Activated CD4-positive, alpha-beta memory T cell treated with anti-CD3 and anti-CD28 coated beads, Interleukin-2, amount 10 ng/mL, durations not matched to agents 7 days and 5 days (primary cell): ENCODE measurements around the gene UXS1. TPM values are rescaled to one million over a fixed set of nuclear protein-coding genes. Genes with fewer than 3 reads are reported as not detected.
A peak's percentile ranks its signal among the peaks of the same experiment; 100 is the strongest.

Experiments used
- CTCF ChIA-PET: fragments of 350-600 bp; sonication (Branson Sonifier 250); formaldehyde crosslinking; loops from one replicate; lab custom pipeline; 2021; ENCODE audit warnings: antibody characterized with exemption, inconsistent platforms; lab: Charles Lee
- POLR2A ChIA-PET: fragments of 350-600 bp; sonication (Branson Sonifier 250); formaldehyde crosslinking; loops from one replicate; lab custom pipeline; 2021; ENCODE audit warnings: antibody characterized with exemption; lab: Charles Lee
- DNase-seq: peaks from one replicate; pipeline ENCODE4 v3.0.0-alpha.2; 2020
- H3K27ac Mint-ChIP-seq: one replicate; pipeline ENCODE4 v1.8.0; 2021; ENCODE audit warnings: mild to moderate bottlenecking, mixed read lengths
- H3K27me3 Mint-ChIP-seq: one replicate; pipeline ENCODE4 v1.8.0; 2021; ENCODE audit warnings: mixed read lengths
- H3K36me3 Mint-ChIP-seq: one replicate; pipeline ENCODE4 v1.8.0; 2021; ENCODE audit warnings: low read depth, mixed read lengths
- H3K4me1 Mint-ChIP-seq: one replicate; pipeline ENCODE4 v1.8.0; 2021; ENCODE audit warnings: mixed read lengths
- H3K4me3 Mint-ChIP-seq: one replicate; pipeline ENCODE4 v1.8.0; 2021; ENCODE audit warnings: mild to moderate bottlenecking, mixed read lengths
- H3K9me3 Mint-ChIP-seq: one replicate; pipeline ENCODE4 v1.8.0; 2021; ENCODE audit warnings: mixed read lengths
- total RNA-seq, 2 experiments: library from RNA; stranded (reverse); gene quantifications; one replicate each; pipeline ENCODE4 v1.2.3, GENCODE V29; 2021

UXS1 gene
- total RNA-seq, 2 experiments from 2014 or later = 74.4 to 74.6 TPM

GRCh38 chr2:106168657-106169056 lies 25.4 kb downstream of the UXS1 start:
- no peak overlapping the region for H3K27ac Mint-ChIP-seq
- no peak overlapping the region for H3K4me3 Mint-ChIP-seq
- POLR2A ChIA-PET = interaction anchor here (0.6 to 2.6 kb wide), 2 partner anchors 21 to 25 kb away, joined by 3 to 8 read pairs; partner anchors contain the start of gene UXS1
- H3K4me1 Mint-ChIP-seq = peaks cover 32% of the 10 kb centered on the region
- CTCF ChIA-PET = no interaction called here
- no peak for DNase-seq
- peaks cover 13% of the 10 kb centered on the region for H3K36me3 Mint-ChIP-seq
- no peaks in the 10 kb centered on the region for H3K9me3 Mint-ChIP-seq
- no peaks in the 10 kb centered on the region for H3K27me3 Mint-ChIP-seq

- Mint-ChIP-seq H3K27me3 (no peaks in the 10 kb centered on the region), H3K4me1 (peaks cover 36% of the 10 kb centered on the region), H3K27ac (no peak overlapping the region), H3K36me3 (peaks cover 24% of the 10 kb centered on the region), H3K9me3 (no peaks in the 10 kb centered on the region), H3K4me3 (no peak overlapping the region)
- CTCF ChIA-PET = interaction anchor here (0.7 to 2.7 kb wide), 3 partner anchors 26 to 648 kb away, joined by 3 to 7 read pairs (median 6); no protein-coding TSS in a partner anchor
- POLR2A ChIA-PET = interaction anchor here (1.3 to 2.7 kb wide), 2 partner anchors 22 to 26 kb away, joined by 3 to 9 read pairs; no protein-coding TSS in a partner anchor
- no peak for DNase-seq
Measured at GRCh38 chr2:106167067-106167466, 27.0 kb downstream of the UXS1 start.

- H3K4me1 Mint-ChIP-seq = peaks cover 49% of the 10 kb centered on the region
- H3K36me3 Mint-ChIP-seq = peaks cover 29% of the 10 kb centered on the region
- ChIA-PET CTCF (interaction anchor here (1.3 to 2.7 kb wide), 4 partner anchors 11 to 61 kb away, joined by 3 to 7 read pairs (median 5); no protein-coding TSS in a partner anchor), POLR2A (interaction anchor here (1.1 to 2.7 kb wide), 3 partner anchors 11 to 28 kb away, joined by 3 to 9 read pairs (median 5); no protein-coding TSS in a partner anchor)
- no peaks in the 10 kb centered on the region for H3K27me3 Mint-ChIP-seq
- H3K4me3 Mint-ChIP-seq = no peak overlapping the region
- DNase-seq = no peak
- no peaks in the 10 kb centered on the region for H3K9me3 Mint-ChIP-seq
- no peak overlapping the region for H3K27ac Mint-ChIP-seq
Measured at GRCh38 chr2:106165561-106165960, 28.5 kb downstream of the UXS1 start.

- POLR2A ChIA-PET = interaction anchor here (1.3 to 2.7 kb wide), 3 partner anchors 26 to 28 kb away, joined by 3 to 9 read pairs (median 4); no protein-coding TSS in a partner anchor
- Mint-ChIP-seq H3K4me1 (peaks cover 51% of the 10 kb centered on the region), H3K27ac (no peak overlapping the region), H3K27me3 (no peaks in the 10 kb centered on the region), H3K9me3 (no peaks in the 10 kb centered on the region), H3K36me3 (peaks cover 34% of the 10 kb centered on the region), H3K4me3 (no peak overlapping the region)
- DNase-seq = no peak
- CTCF ChIA-PET = interaction anchor here (1.3 to 2.7 kb wide), 2 partner anchors 12 to 28 kb away, joined by 3 to 7 read pairs; no protein-coding TSS in a partner anchor
Measured at GRCh38 chr2:106165029-106165428, 29.1 kb downstream of the UXS1 start.

GRCh38 chr2:106163948-106164545 lies 30.1 kb downstream of the UXS1 start:
- ChIA-PET POLR2A (interaction anchor here (1.3 to 1.7 kb wide), 2 partner anchors 25 to 29 kb away, joined by 3 to 4 read pairs; no protein-coding TSS in a partner anchor), CTCF (no interaction called here)
- Mint-ChIP-seq H3K27ac (peak overlapping the region; percentile 36), H3K36me3 (peaks cover 43% of the 10 kb centered on the region), H3K4me3 (no peak overlapping the region), H3K4me1 (peaks cover 54% of the 10 kb centered on the region), H3K9me3 (no peaks in the 10 kb centered on the region), H3K27me3 (no peaks in the 10 kb centered on the region)
- no peak for DNase-seq

GRCh38 chr2:106161938-106162820 lies 31.9 kb downstream of the UXS1 start:
- H3K27me3 Mint-ChIP-seq = no peaks in the 10 kb centered on the region
- H3K4me1 Mint-ChIP-seq = peaks cover 67% of the 10 kb centered on the region
- peaks cover 61% of the 10 kb centered on the region for H3K36me3 Mint-ChIP-seq
- no peaks in the 10 kb centered on the region for H3K9me3 Mint-ChIP-seq
- no peak for DNase-seq
- ChIA-PET POLR2A (interaction anchor here (3.7 to 9.2 kb wide), 4 partner anchors 12 to 32 kb away, joined by 17 to 190 read pairs (median 115); partner anchors contain the start of gene UXS1), CTCF (interaction anchor here (5.8 kb wide), 1 partner anchor 16 kb away, joined by 68 read pairs; no protein-coding TSS in a partner anchor)
- peak overlapping the region; percentile 99 for H3K27ac Mint-ChIP-seq
- no peak overlapping the region for H3K4me3 Mint-ChIP-seq

GRCh38 chr2:106161341-106161740 lies 32.8 kb downstream of the UXS1 start:
- Mint-ChIP-seq H3K27ac (peak overlapping the region; percentile 99), H3K9me3 (peaks cover under 1% of the 10 kb centered on the region), H3K4me1 (peaks cover 71% of the 10 kb centered on the region), H3K36me3 (peaks cover 66% of the 10 kb centered on the region), H3K27me3 (no peaks in the 10 kb centered on the region), H3K4me3 (no peak overlapping the region)
- CTCF ChIA-PET = interaction anchor here (1.0 to 5.8 kb wide), 5 partner anchors 15 to 57 kb away, joined by 5 to 68 read pairs (median 26); no protein-coding TSS in a partner anchor
- DNase-seq = no peak
- POLR2A ChIA-PET = interaction anchor here (1.4 to 9.2 kb wide), 9 partner anchors 9 to 414 kb away, joined by 4 to 190 read pairs (median 9); partner anchors contain the start of gene UXS1

- H3K27me3 Mint-ChIP-seq = no peaks in the 10 kb centered on the region
- POLR2A ChIA-PET = interaction anchor here (0.7 to 9.2 kb wide), 21 partner anchors 10 to 832 kb away, joined by 3 to 190 read pairs (median 7); partner anchors contain the start of genes TGFBRAP1 and UXS1
- peaks cover 71% of the 10 kb centered on the region for H3K36me3 Mint-ChIP-seq
Measured at GRCh38 chr2:106160786-106161261, 33.3 kb downstream of the UXS1 start.

GRCh38 chr2:106159866-106160785 lies 34.0 kb downstream of the UXS1 start:
- CTCF ChIA-PET = interaction anchor here (0.7 to 5.8 kb wide), 11 partner anchors 14 to 65 kb away, joined by 3 to 68 read pairs (median 5); no protein-coding TSS in a partner anchor
- DNase-seq = peak; percentile 77
- H3K4me1 Mint-ChIP-seq = peaks cover 78% of the 10 kb centered on the region
- peaks cover 10% of the 10 kb centered on the region for H3K9me3 Mint-ChIP-seq
- H3K27me3 Mint-ChIP-seq = no peaks in the 10 kb centered on the region
- peaks cover 78% of the 10 kb centered on the region for H3K36me3 Mint-ChIP-seq
- POLR2A ChIA-PET = interaction anchor here (0.7 to 9.2 kb wide), 25 partner anchors 10 to 831 kb away, joined by 3 to 190 read pairs (median 7); partner anchors contain the start of genes TGFBRAP1 and UXS1
- peak overlapping the region; percentile 99 for H3K27ac Mint-ChIP-seq
- peak overlapping the region; percentile 93 for H3K4me3 Mint-ChIP-seq

More at GRCh38 chr2:106160786-106161261, 33.3 kb downstream of the UXS1 start:
- DNase-seq = peak; percentile 57
- Mint-ChIP-seq H3K27ac (peak overlapping the region; percentile 99), H3K4me1 (peaks cover 75% of the 10 kb centered on the region), H3K4me3 (peak overlapping the region; percentile 93), H3K9me3 (peaks cover 3% of the 10 kb centered on the region)
- CTCF ChIA-PET = interaction anchor here (0.7 to 5.8 kb wide), 8 partner anchors 15 to 63 kb away, joined by 3 to 68 read pairs (median 10); no protein-coding TSS in a partner anchor

GRCh38 chr2:106158871-106159270 lies 35.2 kb downstream of the UXS1 start:
- ChIA-PET CTCF (interaction anchor here (0.5 to 5.8 kb wide), 7 partner anchors 13 to 64 kb away, joined by 3 to 68 read pairs (median 6); no protein-coding TSS in a partner anchor), POLR2A (interaction anchor here (0.9 to 9.2 kb wide), 11 partner anchors 10 to 408 kb away, joined by 3 to 190 read pairs (median 9); partner anchors contain the start of gene UXS1)
- H3K27ac Mint-ChIP-seq = peak overlapping the region; percentile 99
- H3K9me3 Mint-ChIP-seq = peaks cover 23% of the 10 kb centered on the region
- peak overlapping the region; percentile 93 for H3K4me3 Mint-ChIP-seq
- peak; percentile 45 for DNase-seq
- H3K36me3 Mint-ChIP-seq = peaks cover 82% of the 10 kb centered on the region
- peaks cover 76% of the 10 kb centered on the region for H3K4me1 Mint-ChIP-seq
- no peaks in the 10 kb centered on the region for H3K27me3 Mint-ChIP-seq

GRCh38 chr2:106158131-106158530 lies 36.0 kb downstream of the UXS1 start:
- H3K9me3 Mint-ChIP-seq = peaks cover 30% of the 10 kb centered on the region
- CTCF ChIA-PET = interaction anchor here (0.9 to 5.8 kb wide), 6 partner anchors 12 to 64 kb away, joined by 3 to 68 read pairs (median 16); no protein-coding TSS in a partner anchor
- H3K27ac Mint-ChIP-seq = peak overlapping the region; percentile 99
- POLR2A ChIA-PET = interaction anchor here (0.9 to 9.2 kb wide), 7 partner anchors 11 to 63 kb away, joined by 3 to 190 read pairs (median 17); partner anchors contain the start of gene UXS1
- no peak for DNase-seq
- peaks cover 84% of the 10 kb centered on the region for H3K36me3 Mint-ChIP-seq
- no peaks in the 10 kb centered on the region for H3K27me3 Mint-ChIP-seq
- H3K4me1 Mint-ChIP-seq = peaks cover 78% of the 10 kb centered on the region
- peak overlapping the region; percentile 93 for H3K4me3 Mint-ChIP-seq
